ENCODE measurements around the gene HIC1. TPM values are rescaled to one million over a fixed set of nuclear protein-coding genes. Genes with fewer than 3 reads are reported as not detected.
A peak's percentile ranks its signal among the peaks of the same experiment; 100 is the strongest.

HIC1 gene
- total and polyA plus RNA-seq, 7 donors: 2.0 to 12.6 (median 4.3) TPM

DNA sequence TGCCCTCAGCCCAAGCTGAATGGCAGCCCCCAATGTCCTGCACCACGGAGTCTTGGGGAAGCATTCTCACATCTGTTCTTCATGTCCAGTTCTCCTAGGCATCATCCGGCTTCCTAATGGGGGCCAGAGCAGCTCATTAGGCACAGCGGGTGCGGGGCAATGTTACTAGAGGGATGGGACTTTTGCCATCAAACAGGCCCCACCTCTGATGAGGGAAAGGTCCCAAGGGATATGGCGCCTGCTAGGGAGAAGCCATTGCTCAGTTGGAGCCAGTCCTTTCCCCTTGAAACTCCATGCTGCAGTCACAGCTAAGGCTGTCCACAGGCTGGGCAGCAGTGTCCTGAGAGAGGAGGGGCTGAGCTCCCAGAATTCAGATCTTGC, 26.7 kb upstream of the HIC1 start:
- 72 to 81% (median 75%) methylated on average over 5 of the region's 5 CpGs for WGBS, 3 donors
- TF ChIP-seq, protein P1, sequence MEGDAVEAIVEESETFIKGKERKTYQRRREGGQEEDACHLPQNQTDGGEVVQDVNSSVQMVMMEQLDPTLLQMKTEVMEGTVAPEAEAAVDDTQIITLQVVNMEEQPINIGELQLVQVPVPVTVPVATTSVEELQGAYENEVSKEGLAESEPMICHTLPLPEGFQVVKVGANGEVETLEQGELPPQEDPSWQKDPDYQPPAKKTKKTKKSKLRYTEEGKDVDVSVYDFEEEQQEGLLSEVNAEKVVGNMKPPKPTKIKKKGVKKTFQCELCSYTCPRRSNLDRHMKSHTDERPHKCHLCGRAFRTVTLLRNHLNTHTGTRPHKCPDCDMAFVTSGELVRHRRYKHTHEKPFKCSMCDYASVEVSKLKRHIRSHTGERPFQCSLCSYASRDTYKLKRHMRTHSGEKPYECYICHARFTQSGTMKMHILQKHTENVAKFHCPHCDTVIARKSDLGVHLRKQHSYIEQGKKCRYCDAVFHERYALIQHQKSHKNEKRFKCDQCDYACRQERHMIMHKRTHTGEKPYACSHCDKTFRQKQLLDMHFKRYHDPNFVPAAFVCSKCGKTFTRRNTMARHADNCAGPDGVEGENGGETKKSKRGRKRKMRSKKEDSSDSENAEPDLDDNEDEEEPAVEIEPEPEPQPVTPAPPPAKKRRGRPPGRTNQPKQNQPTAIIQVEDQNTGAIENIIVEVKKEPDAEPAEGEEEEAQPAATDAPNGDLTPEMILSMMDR (IDR thresholded peaks at IDR 0.05): no peak
- DNase-seq: no peak
- intact Hi-C loops (cut with DNase I): loop anchor here (10.0 kb wide), 2 partner anchors 63 to 363 kb away; no protein-coding TSS in a partner anchor
- peaks cover 0 to 11% of the 10 kb centered on the region in 2 donors for H3K36me3 ChIP-seq (ENCODE audit: insufficient read depth in 1 of 2, low read depth in 1 of 2)
- no peaks in the 10 kb centered on the region for H3K9me3 ChIP-seq
- ATAC-seq: no peak
- no peaks in the 10 kb centered on the region for H3K27me3 ChIP-seq (ENCODE audit: insufficient read depth in 3 of 3, low read length in 2 of 3)
- peaks cover 38% of the 10 kb centered on the region for H3K4me1 ChIP-seq
- no peak overlapping the region for H3K27ac ChIP-seq
- H3K4me3 ChIP-seq: no peak overlapping the region

DNA sequence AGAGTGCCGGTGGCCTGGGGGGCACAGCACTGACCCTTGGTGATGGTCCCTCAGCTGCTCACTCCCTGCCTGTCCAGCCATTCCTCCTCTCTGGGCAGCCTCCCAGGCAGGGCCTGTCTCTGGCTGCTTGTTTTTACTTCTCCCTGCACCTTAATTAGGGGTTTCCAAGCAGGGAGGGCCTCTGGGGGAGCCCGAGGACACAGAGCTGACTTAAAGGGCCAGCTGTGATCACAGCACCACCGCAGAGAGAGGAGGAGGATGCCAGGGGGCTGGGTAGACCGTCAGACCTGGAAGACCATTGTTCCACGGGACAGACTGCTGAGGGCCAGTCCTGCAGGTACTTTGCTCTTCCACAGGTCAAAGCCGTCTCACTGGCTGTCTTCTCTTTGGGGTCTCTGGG, 26.2 kb upstream of the HIC1 start:
- Histone ChIP-seq H3K27ac (no peak overlapping the region), H3K4me1 (peaks cover 37% of the 10 kb centered on the region), H3K36me3 (ENCODE audit: insufficient read depth in 1 of 2, low read depth in 1 of 2) (peaks cover 0 to 16% of the 10 kb centered on the region in 2 donors), H3K4me3 (no peak overlapping the region), H3K9me3 (no peaks in the 10 kb centered on the region), H3K27me3 (ENCODE audit: insufficient read depth in 3 of 3, low read length in 2 of 3) (no peaks in the 10 kb centered on the region)
- WGBS, 3 donors: 46 to 61% (median 50%) methylated on average over 6 of the region's 6 CpGs
- DNase-seq (no peak), ATAC-seq (no peak)
- intact Hi-C loops (cut with DNase I): loop anchor here (10.0 kb wide), 2 partner anchors 64 to 364 kb away; no protein-coding TSS in a partner anchor
- TF ChIP-seq, protein P1 (IDR thresholded peaks at IDR 0.05): no peak

DNA sequence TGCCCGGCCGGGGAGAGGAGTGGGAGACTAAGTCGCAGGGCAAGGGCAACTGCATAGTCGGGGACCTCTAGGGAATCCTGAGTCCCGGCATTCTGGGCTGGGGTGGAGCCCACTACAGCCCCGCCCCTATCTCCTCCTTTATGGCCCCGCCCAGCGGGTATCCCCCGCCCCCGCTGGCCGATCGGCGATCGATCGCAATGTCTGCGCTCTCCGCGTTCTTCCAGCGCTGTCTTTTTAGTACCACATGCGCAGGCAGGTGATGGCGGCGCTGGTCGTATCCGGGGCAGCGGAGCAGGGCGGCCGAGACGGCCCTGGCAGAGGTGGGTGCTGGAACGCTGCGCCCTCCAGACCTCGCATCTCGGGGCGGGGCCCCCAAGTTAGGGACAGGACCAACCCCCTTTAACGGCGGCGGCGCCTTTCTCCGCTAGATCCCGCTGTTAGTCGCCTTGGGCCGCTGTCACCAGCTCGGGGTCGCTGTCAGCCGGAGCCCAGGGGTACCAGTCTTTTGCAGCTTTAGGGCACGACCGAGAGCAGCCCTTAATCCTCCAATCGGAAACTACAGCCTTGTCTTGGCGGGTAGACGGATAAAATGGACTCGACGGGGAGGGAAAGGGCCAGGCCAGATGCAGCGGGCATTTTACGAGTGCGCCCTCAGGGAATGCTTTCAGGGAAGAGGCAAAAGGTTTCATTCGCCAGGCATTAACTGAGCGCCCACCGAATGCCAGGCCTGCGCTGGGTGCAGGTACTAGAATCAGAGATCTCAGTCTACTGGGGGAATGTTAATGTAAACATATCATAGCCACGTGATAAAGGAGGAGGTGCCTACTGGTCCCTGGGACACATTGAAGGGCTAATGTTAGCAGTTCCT, 24.8 kb upstream of the HIC1 start, which contains the start of gene DPH1:
Gene DPH1, plus strand, starts transcription at position 243 of the 868 bp plus-strand sequence. Its CDS starts 17 bp downstream, at position 260.
- H3K27ac ChIP-seq: peak within 1 kb of the TSS; percentile 93
- H3K27me3 ChIP-seq (ENCODE audit: insufficient read depth in 3 of 3, low read length in 2 of 3): no peaks in the 10 kb centered on the region
- DNase-seq (peak; percentile 92 to 96), ATAC-seq (peak; percentile 88 to 92 (median 89))
- intact Hi-C loops (cut with DNase I): loop anchor here (10.0 kb wide), 2 partner anchors 65 to 365 kb away; no protein-coding TSS in a partner anchor
- 0 to 1% (median 0%) methylated on average over 55 to 59 of the region's 59 CpGs for WGBS, 3 donors
- H3K4me3 ChIP-seq: peak within 1 kb of the TSS; percentile 94
- peaks cover 0 to 21% of the 10 kb centered on the region in 2 donors for H3K36me3 ChIP-seq (ENCODE audit: insufficient read depth in 1 of 2, low read depth in 1 of 2)
- TF ChIP-seq, protein P1 (IDR thresholded peaks at IDR 0.05): no peak
- no peaks in the 10 kb centered on the region for H3K9me3 ChIP-seq
- H3K4me1 ChIP-seq: peaks cover 35% of the 10 kb centered on the region

DNA sequence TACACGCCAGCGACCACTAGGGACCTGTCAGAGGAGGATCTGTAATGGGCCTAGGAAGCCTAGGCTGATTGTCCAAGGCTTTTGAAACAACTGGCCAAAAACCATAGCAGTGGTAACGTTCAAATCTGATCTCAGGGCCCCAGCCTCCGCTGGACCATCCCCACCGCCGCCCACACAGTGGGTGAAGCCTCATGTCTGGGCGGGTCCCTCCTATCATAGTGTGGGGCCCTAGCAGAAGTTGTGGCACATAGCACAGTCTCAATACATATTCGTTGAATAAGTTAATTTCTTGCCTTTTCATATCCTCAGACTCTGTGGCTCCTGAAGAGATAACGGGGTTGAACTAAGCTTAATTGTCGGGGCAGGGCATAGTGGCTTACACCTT, 24.1 kb upstream of the HIC1 start:
- TF ChIP-seq, protein P1 (IDR thresholded peaks at IDR 0.05): peak; percentile 55
- Histone ChIP-seq H3K36me3 (ENCODE audit: insufficient read depth in 1 of 2, low read depth in 1 of 2) (peaks cover 0 to 25% of the 10 kb centered on the region in 2 donors), H3K27ac (peak overlapping the region; percentile 93), H3K4me1 (peaks cover 32% of the 10 kb centered on the region), H3K27me3 (ENCODE audit: insufficient read depth in 3 of 3, low read length in 2 of 3) (no peaks in the 10 kb centered on the region), H3K4me3 (peak overlapping the region; percentile 94), H3K9me3 (no peaks in the 10 kb centered on the region)
- DNase-seq (peak in 1 of 2 donors; percentile 76), ATAC-seq (no peak)
- intact Hi-C loops (cut with DNase I): no loop called here
- WGBS, 3 donors: 12 to 21% (median 18%) methylated on average over 10 of the region's 10 CpGs
